Epidermal melanocyte (primary cell): ENCODE results near the gene TTC29.

Source experiments
- DNase-seq: peaks from one replicate; pipeline ENCODE4 v3.0.0; 2011; ENCODE audit warnings: low spot score; ENCODE audit not compliant: insufficient read length

TTC29 gene, protein sequence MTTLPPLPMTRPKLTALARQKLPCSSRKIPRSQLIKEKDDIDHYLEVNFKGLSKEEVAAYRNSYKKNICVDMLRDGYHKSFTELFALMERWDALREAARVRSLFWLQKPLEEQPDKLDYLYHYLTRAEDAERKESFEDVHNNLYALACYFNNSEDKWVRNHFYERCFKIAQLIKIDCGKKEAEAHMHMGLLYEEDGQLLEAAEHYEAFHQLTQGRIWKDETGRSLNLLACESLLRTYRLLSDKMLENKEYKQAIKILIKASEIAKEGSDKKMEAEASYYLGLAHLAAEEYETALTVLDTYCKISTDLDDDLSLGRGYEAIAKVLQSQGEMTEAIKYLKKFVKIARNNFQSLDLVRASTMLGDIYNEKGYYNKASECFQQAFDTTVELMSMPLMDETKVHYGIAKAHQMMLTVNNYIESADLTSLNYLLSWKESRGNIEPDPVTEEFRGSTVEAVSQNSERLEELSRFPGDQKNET

DNA sequence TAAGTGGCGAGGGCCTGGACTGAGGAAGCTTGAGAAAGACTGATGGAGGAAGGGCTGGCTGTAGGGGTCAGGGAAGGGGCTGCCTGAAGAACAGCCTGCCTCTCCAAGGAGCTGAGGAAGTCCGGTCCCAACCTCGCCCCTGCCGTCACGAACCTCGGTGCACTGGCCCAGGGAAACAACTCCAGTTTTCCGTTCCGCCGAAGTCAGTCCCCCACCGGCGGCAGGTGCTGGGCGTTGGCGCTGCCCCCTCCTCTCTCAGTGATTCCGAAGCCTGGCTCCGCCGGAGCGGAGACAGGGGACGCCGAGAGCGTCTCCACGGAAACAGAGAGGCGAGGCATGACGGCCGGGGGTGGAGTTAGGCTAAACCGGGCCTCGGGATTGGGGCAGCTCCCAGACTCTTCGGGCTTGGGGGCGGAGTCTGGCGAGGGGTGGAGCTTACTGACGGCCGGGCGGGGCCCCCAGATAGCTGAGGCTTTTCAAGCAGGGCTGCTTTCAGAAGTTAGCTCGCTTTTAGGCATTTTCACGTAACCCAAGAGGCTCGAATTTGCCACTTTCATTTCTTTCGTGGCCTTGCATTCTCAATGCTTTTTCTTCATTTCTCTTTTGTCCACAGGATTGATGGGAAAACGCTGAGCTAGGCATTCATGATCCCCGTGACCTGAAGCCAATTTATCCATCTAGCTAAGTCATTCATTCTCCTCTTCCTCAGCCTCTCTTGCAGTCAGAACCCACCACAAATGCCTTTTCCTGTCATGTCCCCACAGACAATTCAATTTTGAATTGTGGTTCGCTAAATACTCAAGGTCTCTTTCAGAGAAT is at the start of gene TTC29:
TTC29 (minus strand) TSS at position 309 of the 819 bp plus-strand sequence. CDS start 5,969 bp downstream, outside the sequence.
- peak; percentile 57 for DNase-seq

DNA sequence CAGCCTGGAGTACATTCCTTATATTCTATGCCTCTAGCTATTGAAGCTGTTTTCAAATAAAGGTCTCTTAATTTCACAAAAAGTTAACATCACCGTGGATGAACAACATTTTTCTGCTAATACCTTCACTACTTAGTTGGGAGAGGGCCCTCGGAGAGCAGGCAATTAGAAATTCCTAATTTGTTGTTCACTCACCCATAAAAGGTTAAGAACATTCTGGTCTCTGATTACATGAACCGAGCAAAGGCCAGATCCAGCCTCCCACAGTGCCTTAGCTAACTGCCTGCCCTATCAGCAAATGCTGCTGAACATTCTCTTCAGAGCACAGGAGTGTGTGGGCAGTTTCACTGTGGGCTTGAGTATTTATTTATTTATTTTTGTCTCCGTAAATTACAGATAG is 36.0 kb upstream of the TTC29 start:
- DNase-seq = no peak

DNA sequence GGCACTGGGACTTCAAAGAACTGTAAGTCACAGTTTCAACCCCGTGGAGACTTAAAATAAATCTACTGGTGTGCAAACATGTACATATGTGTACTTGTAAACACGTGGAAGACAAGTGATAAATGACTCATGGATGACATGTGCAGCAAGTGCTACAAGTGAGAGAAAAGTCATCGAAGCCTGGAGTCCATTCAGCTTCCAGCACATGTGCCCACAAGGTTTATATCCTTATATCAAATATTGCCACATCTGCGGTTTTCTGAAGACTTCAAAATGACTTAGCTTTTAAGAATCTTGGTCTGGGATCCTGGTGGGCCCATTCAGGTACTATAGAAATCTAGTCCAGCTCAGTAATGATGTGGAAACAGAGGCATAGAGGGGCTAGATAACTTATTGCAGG is 33.0 kb upstream of the TTC29 start:
- DNase-seq = no peak

DNA sequence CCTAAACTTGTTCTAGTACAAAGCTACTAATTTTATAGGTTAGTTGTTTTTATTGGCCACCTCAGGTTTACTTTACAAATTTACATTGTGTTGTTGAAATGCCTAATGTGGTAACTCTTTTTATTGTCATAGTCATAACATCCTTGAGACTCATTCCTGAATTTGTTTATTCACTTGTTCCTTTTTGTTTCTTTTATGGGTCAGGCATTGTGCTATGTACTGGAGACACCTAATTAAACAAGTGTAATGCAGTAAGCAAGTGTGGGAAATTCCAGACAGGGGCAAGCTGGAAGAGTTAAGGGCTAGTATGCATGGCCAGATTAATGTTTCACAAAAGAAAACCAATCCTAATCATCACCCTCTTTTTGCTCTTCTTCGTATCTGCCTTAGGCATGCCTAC is 30.5 kb upstream of the TTC29 start:
- DNase-seq = no peak

DNA sequence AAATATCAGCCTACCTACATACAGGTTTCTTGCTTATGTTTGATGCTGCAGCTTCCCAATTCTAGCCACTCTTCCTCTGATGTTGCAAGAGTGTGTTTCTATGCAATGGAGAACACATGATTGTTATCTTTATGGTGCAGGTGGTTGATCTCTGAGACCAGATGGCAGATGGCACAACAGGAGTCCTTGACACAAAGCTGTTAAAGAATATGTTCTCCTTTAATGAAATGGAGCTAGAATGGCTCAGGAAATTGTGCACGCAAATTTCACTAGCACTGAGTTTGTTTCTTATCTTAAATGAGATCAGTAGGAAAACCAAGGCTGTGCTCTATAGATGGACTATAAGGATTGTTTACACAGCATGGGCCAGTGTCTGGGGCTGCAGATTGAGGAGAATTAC is 29.9 kb upstream of the TTC29 start:
- no peak for DNase-seq

DNA sequence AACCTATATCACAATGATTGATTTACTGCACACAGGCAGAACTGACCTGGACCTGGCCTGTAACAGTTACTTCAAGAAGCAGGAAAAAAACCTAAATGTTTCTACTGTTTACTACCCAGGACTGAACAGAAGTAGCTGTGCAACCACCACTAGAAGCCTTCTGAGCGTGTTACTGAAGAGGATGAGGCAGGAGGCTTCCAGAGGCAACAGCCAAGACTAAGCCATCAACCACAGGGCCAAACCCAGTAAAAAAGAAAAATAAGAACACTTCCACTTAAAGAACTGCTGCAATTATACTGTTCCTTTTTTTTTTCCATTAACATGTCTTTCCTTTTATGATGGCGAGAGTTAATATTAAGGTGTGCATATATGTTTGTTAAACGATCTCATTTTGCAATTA is 29.4 kb upstream of the TTC29 start:
- DNase-seq = no peak

DNA sequence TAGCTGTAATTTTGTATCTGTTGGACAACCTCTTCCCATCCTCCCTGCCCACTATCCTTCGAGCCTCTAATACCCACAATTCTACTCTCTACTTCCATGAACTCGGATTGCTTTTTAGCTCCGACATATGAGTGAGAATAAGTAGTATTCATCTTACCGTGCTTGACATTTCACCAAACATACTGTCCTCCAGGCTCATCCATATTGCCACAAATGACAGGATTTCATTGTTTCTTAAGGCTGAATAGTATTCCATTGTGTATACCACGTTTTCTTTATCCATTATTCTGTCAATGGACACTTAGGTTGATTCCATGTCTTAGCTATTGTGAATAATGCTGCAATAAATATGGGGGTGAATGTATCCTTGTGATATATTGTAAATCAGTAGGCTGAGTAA is 26.4 kb upstream of the TTC29 start:
- DNase-seq = no peak

DNA sequence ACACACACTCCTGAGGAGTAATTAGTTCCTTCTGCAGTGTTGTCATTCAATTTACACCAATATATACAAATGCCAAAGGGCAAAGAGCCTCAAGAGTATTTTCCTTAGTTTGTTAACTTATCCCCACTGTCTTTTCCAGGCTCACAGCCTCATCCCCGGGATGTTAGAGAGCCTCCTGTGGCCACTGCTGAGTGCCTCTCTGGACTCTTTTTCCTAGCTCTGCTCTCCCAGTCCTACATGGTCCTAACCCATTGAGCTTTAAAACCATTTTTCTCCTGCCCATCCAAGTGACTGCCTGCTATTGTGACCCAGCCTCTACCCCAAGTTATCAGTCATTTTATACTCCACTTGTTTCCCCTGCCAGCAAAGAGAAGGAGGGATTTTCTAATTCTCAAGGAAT is 23.5 kb upstream of the TTC29 start:
- DNase-seq = no peak

DNA sequence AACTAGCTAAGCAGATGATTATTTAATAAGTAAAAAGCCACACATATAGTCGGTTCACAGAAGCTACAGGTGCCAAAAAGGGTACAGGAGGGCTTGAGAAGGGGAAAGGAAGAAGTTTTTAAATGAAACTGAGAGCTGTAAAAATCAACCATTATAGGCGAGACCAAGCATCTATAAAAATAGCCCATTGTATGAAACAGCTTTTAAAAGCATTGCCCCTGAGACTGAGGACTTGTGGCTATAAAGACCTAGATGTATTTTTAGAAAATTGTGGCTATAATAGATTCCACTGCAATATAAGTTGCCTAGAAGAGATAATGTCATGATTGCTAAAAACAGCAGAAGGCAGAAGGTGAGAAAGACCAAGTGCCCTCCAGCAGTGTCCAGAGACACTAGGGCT is 15.0 kb upstream of the TTC29 start:
- no peak for DNase-seq

DNA sequence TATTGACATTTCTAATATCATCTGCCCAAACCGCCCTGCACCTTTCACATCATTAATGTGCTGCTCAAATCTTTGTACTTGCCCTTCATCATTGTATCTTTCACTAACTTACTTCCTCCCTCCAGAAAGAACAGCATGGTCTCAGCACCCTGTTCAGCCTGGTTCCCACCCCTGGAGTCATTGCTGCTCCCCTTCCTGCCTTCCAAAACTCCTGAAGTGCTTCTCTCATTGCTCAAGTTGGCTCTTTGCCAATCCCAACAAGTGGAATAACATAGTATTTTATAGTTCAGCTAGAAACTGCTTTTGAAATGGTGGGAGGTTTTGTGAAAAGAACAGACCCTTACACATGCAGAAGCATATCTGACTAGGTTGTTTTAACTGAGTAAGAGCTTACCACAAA is 14.0 kb upstream of the TTC29 start:
- no peak for DNase-seq

DNA sequence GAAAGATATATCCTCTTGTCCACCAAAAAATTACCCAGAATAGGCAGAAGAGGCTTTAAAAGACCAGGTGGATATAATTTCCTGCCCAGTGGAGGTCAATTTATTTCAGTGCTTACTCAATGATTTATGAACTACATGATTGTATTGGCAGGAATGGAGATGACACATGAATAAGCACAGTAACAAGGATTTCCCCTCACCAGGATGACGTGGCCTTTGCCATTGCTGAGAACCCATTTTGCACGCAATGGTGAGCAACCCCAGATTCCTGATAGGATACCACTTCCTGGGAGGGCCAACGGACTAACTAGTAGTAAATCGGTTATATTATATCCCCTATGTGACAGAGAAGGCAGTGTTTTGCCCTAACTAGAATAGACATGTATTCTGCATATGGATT is 11.6 kb upstream of the TTC29 start:
- no peak for DNase-seq

DNA sequence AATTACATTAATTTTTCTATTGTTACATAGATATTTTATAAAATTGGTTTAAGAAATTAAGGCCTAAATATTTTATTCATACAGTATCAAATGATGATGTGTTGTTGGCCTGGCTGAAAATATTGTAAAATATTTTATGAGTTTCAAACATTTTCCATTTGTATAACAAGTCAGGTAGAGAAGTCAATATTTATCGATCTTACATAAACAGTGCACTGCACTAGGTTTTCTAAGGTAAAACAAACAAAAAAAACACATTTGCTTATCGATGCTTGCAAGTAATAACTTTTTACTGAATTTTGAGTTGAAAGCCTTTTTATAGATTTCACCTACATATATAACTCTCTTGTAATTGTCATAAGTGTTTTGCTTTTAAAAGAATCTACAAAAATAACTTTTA is 7.2 kb upstream of the TTC29 start:
- DNase-seq = no peak

DNA sequence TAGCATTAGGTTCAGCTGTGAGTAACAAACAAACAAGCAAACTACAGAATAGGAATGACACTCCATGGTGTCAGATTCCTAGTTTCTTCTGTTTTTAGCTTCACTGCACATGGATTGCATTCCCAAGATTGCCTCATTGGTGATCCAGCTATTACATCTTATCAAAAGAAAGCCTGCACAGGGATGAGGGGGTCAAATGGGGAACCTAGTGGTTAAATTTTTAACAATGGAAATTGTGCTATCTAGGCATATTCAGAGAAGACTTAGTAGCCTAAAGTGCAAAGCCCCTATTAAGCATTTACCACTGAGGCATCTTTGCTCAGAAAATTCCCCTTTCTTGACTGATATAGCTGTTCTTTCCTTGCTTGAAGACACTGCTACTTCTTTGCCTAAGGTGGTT is 3.9 kb upstream of the TTC29 start:
- no peak for DNase-seq

DNA sequence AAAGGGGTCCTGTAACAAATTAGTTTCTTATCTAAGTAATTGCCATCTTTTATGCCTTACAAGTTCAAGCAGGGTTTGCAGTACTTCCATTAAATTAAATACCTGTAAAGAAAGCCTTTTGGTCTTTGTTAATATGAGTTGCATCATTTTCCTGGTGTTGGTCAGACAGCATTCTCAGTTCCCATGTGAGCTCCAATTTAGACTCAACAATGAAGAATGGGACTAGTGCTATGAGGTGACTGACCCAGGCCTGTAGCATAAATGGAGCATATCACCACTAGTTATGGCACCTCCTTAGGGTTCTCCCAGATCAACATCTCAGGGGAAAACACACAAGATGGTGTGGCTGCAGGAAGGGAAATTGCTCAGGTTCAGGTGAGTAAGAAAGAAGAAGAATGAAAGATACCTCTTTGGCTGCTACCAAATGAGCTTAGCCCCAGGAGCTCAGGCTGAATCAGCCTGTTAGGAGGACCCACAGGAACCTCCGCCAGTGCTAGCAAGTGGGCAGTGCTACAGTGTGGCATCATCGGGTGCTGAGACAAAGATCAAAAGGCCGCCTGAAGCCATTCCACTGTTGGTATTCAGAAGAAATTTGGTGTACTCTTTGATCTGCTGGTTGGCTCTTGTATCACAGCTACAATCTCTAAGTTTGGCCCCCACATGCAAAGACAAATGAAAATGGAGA is 1.8 kb downstream of the TTC29 start:
- no peak for DNase-seq

DNA sequence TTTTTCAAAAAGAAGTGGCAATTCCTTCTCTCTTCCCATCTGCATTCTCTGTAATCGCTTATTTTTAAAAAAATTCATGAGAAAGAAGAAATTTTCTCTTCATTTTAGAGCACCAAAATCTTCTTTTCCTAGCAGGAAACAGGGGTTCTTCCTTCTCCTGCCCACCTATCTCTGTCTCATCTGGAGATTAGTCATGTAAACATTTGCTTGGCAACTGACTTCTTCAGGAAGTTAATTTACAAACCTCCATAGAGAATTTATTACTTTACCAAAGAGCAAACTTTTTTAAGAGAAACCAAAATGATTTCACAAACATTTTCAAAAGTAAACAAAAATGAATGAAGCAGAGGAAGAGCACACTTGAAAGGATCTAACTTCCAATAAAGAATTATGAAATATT is 13.5 kb downstream of the TTC29 start:
- no peak for DNase-seq

DNA sequence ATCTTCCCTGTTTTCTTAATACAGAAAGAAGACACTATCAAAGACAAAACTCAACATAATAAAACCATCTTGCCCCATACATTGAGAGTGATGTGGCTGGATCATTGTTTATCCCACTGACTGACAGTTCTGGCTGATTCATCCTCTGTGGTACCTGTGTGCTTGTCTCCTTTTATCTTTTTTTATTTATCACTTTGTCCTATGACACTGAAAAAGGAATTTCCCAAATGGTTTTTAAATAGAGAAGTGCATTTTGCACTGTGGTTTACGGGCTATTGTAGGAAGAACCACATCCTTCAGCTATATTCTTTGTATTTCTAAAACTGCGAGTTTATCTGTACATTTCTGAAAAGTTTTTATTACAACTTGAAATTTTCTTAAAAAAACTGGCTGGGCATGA is 15.0 kb downstream of the TTC29 start:
- DNase-seq = no peak

DNA sequence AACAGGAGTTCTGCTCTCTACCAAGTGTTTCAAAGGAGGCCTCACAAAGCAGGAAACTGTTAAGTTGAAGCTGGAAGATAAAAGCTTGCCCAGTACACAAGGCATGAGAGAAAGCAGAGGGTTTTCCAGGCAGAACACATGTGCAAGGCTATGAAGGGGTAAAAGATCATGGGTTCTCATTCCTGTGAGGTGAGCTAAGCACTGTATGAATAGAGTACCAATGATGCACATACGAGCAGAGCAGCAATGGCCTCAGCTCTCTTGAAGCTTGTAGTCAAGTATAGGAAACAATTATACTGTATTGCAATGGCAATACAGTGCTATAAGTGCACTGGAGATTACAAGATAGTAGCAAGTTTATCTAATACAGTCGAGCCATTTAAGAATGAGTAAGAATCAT is 18.0 kb downstream of the TTC29 start:
- DNase-seq = no peak

DNA sequence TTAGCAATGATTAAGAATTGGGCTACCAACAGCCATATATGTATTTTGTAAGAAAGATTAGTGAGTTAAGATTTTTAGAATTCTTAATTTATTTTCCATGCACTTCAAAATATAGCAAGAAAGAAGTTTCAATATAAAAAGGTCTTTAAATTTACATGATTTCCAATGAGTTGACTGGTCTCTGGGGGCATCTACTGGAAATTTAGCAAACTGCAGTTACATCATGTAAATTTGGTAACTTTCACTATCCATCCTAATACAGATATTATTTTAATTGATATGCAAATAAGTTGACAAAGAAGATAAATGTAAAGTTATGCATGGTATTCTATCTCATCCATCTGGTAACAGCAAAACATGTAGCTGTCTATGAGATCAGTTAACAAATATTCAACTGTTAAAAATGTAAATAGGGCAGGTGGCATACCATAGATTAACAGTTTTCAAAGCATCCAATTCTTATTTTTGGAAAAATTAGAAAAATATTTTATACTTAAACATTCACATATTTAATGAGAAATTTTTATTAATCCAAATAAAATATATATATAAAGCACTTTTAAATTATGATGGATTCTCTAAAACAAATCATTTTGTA is 29.1 kb downstream of the TTC29 start:
- peak; percentile 22 for DNase-seq

DNA sequence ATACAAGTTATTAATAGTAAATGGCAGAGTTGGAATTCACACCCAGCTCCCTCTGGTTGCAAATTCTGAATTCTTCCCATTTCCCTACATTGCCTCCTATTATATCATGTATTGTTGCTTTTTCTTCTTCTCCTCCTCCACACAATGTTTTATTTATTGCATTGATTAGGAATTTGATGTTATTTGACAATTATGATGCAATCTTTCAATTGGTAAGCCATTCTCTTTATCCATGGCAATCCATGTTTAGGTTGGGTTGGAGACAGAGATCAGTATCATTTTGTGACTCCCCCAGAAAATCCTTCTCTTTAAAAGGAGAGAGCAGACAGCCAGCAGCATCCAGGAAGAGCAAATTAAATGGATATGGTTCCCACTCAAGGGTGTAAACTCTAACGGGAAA is 30.5 kb downstream of the TTC29 start:
- no peak for DNase-seq

DNA sequence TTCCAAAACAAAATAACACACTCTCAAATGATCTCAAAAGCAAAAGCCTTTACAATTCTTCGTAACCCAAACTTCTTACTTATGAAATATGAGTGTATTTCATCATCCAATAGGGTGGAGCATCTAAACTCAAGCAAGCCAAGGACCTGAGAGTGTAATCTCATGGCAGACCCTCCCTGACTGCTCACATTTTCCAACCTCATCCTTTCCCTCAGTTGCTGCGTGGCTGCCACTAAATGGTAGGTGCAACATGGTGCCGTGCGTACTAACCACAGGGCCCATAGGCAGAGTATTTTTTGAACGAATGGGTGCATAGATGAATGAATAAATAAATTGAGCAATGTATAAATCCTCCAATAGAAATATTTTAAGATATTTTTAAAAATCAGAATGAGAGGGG is 45.4 kb downstream of the TTC29 start:
- no peak for DNase-seq

DNA sequence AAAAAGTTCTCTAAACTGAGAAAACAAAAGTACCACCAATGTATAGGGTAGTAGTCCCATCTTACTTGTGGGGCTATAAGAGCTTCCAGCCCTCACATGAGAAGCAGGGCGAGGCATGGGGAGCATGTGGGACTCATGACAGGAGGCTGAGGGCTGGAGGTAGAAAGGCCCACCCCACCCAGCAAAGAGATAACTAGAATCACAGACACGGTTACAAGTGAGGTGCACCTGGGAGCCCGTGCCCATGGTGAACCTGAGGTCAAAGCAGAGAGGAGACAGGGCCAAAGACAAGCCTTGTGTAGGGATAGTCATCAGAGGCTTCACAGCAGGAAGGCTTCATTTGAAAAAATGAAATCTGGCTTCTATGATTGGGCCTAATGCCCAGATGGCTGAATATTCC is 55.4 kb downstream of the TTC29 start:
- DNase-seq = no peak

DNA sequence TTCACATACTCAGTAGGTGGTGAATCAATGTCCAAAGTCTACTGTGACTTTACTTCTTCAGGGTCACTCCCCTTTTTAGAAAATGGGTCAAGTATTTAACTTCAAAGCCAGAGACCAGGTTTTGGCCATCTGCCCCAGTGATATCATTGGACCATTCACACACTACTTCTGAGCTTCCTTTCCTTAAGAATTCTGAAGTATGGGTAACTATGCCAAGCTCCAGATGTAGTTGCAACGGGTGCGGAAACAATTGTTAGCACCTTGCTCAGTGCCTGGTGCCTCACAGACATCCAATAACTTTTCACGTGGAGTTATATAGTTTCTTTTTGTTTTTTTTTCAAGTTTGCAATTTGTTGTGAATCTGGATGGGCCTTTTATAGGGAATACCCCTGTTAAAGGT is 62.6 kb downstream of the TTC29 start:
- DNase-seq = no peak
